Sigmoid colon (tissue), 7 donors: ENCODE results near the gene HDAC9. TPM values are rescaled to one million over a fixed set of nuclear protein-coding genes. Genes with fewer than 3 reads are reported as not detected.

Experiments used
- DNase-seq: peaks from one replicate; pipeline ENCODE4 v3.0.0-alpha.2; 2019
- H3K27ac ChIP-seq, 4 donors: fragments of 200-600 bp; sonication (generic); one replicate each; pipeline ENCODE4 v1.5.1; 2016 to 2019; ENCODE audit warnings: mild to moderate bottlenecking in 1 of 4
- H3K27me3 ChIP-seq, 3 donors: fragments of 200-600 bp; sonication (generic); one replicate each; pipeline ENCODE4 v1.5.1; 2019; ENCODE audit warnings: mild to moderate bottlenecking in 1 of 3
- H3K36me3 ChIP-seq, 4 donors: fragments of 200-600 bp; sonication (generic); one replicate each; pipeline ENCODE4 v1.5.1; 2016 to 2019
- H3K4me1 ChIP-seq, 4 donors: fragments of 200-600 bp; sonication (generic); one replicate each; pipeline ENCODE4 v1.5.1; 2017 to 2019
- H3K4me3 ChIP-seq, 4 donors: fragments of 200-600 bp; sonication (generic); one replicate each; pipeline ENCODE4 v1.5.1; 2017 to 2019; ENCODE audit warnings: mild to moderate bottlenecking in 2 of 4, moderate library complexity in 1 of 4
- H3K9me3 ChIP-seq, 4 donors: fragments of 200-600 bp in 3 of 4; sonication (generic) in 3 of 4; one replicate each; pipeline versions ENCODE4 v1.5.1 to v1.6.1; 2013 to 2019
- EP300 ChIP-seq, 4 donors: sonication (generic); formaldehyde crosslinking; IDR thresholded peaks; one replicate each; pipeline ENCODE4 v1.6.1; 2017; ENCODE audit warnings: antibody characterized with exemption in 4 of 4
- POLR2A ChIP-seq, 2 donors: fragments of 450-650 bp; IDR thresholded peaks; one replicate each; pipeline ENCODE4 v1.6.1; 2016; ENCODE audit warnings: antibody characterized with exemption in 2 of 2, mild to moderate bottlenecking in 2 of 2, moderate library complexity in 2 of 2
- POLR2AphosphoS5 ChIP-seq, 4 donors: sonication (generic); formaldehyde crosslinking; IDR thresholded peaks; one replicate each; pipeline ENCODE4 v1.6.1; 2017; ENCODE audit warnings: antibody characterized with exemption in 4 of 4
- WGBS, 2 donors: extraction: QIAGEN DNeasy Blood & Tissue Kit; methylation state at CpG; one replicate each; pipeline ENCODE4 v1.1.7; 2013; 5-methylcytosine and 5-hydroxymethylcytosine counted together
- intact Hi-C: fragments of 100-400 bp; cut with DNase I; formaldehyde crosslinking; loops from one replicate; pipeline ENCODE4 v1.15.1; 2023
- polyA plus RNA-seq, 3 donors: library from polyadenylated mRNA; stranded (reverse); fragments of 200-250 nt; gene quantifications; one replicate each; pipeline ENCODE4 v1.2.3, GENCODE V29; 2013
- total RNA-seq, 4 donors: library from RNA; depleted of rRNA; stranded (reverse); fragments of >200 nt; gene quantifications; one replicate each; pipeline ENCODE4 v1.1.0, GENCODE V29; 2016
- TF ChIP-seq, protein P1 (sequence below), 4 experiments: fragments of 450-650 bp in 3 of 4; fragments of 200-600 bp in 1 of 4; IDR thresholded peaks; one replicate each; pipeline ENCODE4 v1.5.1; 2016 to 2019; ENCODE audit warnings: antibody characterized with exemption in 4 of 4, mild to moderate bottlenecking in 3 of 4, moderate library complexity in 2 of 4
- donor health status: healthy with polysubstance abuse.
- donor health status: Bipolar disorder and iron deficiency.
- donor health status: healthy.

Gene HDAC9
- total and polyA plus RNA-seq, 7 donors = 2.4 to 38.2 (median 22.2) TPM

- Histone ChIP-seq H3K27ac (no peak overlapping the region), H3K36me3 (no peaks in the 10 kb centered on the region), H3K4me1 (no peaks in the 10 kb centered on the region), H3K4me3 (no peak overlapping the region), H3K27me3 (no peaks in the 10 kb centered on the region), H3K9me3 (no peaks in the 10 kb centered on the region)
- intact Hi-C loops = no loop called here
- no peak for DNase-seq
- TF ChIP-seq POLR2AphosphoS5 (IDR thresholded peaks at IDR 0.05) (no peak), EP300 (IDR thresholded peaks at IDR 0.05) (no peak), POLR2A (IDR thresholded peaks at IDR 0.05) (no peak)
- TF ChIP-seq, protein P1, sequence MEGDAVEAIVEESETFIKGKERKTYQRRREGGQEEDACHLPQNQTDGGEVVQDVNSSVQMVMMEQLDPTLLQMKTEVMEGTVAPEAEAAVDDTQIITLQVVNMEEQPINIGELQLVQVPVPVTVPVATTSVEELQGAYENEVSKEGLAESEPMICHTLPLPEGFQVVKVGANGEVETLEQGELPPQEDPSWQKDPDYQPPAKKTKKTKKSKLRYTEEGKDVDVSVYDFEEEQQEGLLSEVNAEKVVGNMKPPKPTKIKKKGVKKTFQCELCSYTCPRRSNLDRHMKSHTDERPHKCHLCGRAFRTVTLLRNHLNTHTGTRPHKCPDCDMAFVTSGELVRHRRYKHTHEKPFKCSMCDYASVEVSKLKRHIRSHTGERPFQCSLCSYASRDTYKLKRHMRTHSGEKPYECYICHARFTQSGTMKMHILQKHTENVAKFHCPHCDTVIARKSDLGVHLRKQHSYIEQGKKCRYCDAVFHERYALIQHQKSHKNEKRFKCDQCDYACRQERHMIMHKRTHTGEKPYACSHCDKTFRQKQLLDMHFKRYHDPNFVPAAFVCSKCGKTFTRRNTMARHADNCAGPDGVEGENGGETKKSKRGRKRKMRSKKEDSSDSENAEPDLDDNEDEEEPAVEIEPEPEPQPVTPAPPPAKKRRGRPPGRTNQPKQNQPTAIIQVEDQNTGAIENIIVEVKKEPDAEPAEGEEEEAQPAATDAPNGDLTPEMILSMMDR (IDR thresholded peaks at IDR 0.05) = no peak
- 56 to 72% methylated on average over 2 of the region's 2 CpGs for WGBS, 2 donors
These were observed 431.6 kb downstream of the HDAC9 start for GRCh38 chr7:18927134-18927533.

- no peaks in the 10 kb centered on the region for H3K4me1 ChIP-seq
- intact Hi-C loops = no loop called here
- no peak overlapping the region for H3K4me3 ChIP-seq
- H3K27ac ChIP-seq = no peak overlapping the region
- DNase-seq = no peak
- H3K27me3 ChIP-seq = no peaks in the 10 kb centered on the region
- no peak for TF ChIP-seq EP300 (IDR thresholded peaks at IDR 0.05)
- peaks cover 0 to 3% (median 0%) of the 10 kb centered on the region in 4 donors for H3K36me3 ChIP-seq
- no peaks in the 10 kb centered on the region for H3K9me3 ChIP-seq
These were observed 440.7 kb downstream of the HDAC9 start for GRCh38 chr7:18936265-18936664.

GRCh38 chr7:18939771-18940592 is 444.4 kb downstream of the HDAC9 start:
- TF ChIP-seq, protein P1 (IDR thresholded peaks at IDR 0.05) = no peak
- no peak for TF ChIP-seq EP300 (IDR thresholded peaks at IDR 0.05)
- TF ChIP-seq POLR2AphosphoS5 (IDR thresholded peaks at IDR 0.05) = no peak
- no peak for TF ChIP-seq POLR2A (IDR thresholded peaks at IDR 0.05)
- Histone ChIP-seq H3K27me3 (no peaks in the 10 kb centered on the region), H3K4me1 (no peaks in the 10 kb centered on the region), H3K9me3 (no peaks in the 10 kb centered on the region), H3K27ac (no peak overlapping the region), H3K4me3 (no peak overlapping the region), H3K36me3 (peaks cover 0 to 3% (median 0%) of the 10 kb centered on the region in 4 donors)
- intact Hi-C loops = no loop called here
- 52 to 73% methylated on average over 2 of the region's 2 CpGs for WGBS, 2 donors
- DNase-seq = no peak

DNA sequence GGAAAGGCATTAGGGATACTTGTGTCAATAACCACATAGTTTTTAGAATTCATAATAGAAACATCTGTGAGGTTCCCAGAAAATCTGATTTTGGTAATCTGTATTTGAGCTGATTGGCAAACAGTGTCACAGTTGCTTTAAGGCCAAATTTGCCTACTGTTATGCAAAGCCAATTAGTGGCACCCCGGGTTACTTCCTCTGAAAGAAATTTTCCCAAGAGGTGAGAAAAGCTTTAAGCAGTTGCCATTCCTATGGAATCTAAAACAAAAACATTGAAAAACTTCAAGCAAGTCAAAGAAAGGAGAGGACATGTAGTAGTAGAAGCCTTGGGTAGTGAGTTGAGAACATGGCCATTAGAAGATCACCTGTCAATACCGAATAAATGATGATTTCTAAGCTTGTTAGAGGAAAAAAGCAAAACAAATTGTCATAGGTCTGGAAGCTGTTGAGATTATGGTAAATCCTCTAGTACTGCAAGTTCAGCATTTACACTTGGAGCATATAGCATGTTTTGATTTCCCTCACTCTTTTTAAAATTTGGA is 445.1 kb downstream of the HDAC9 start:
- H3K9me3 ChIP-seq = no peaks in the 10 kb centered on the region
- H3K4me3 ChIP-seq = no peak overlapping the region
- H3K36me3 ChIP-seq = peaks cover 0 to 3% (median 0%) of the 10 kb centered on the region in 4 donors
- intact Hi-C loops = no loop called here
- H3K27me3 ChIP-seq = no peaks in the 10 kb centered on the region
- no peaks in the 10 kb centered on the region for H3K4me1 ChIP-seq
- DNase-seq = no peak
- H3K27ac ChIP-seq = no peak overlapping the region
- no peak for TF ChIP-seq POLR2AphosphoS5 (IDR thresholded peaks at IDR 0.05)
- no peak for TF ChIP-seq EP300 (IDR thresholded peaks at IDR 0.05)
- TF ChIP-seq, protein P1 (IDR thresholded peaks at IDR 0.05) = no peak
- TF ChIP-seq POLR2A (IDR thresholded peaks at IDR 0.05) = no peak
- 23 to 44% methylated on average over 2 of the region's 2 CpGs for WGBS, 2 donors

GRCh38 chr7:18941207-18941606 is 445.7 kb downstream of the HDAC9 start:
- 21 to 47% methylated on average over 2 of the region's 2 CpGs for WGBS, 2 donors
- no peak for DNase-seq
- intact Hi-C loops = no loop called here
- Histone ChIP-seq H3K36me3 (no peaks in the 10 kb centered on the region), H3K9me3 (no peaks in the 10 kb centered on the region), H3K4me3 (no peak overlapping the region), H3K4me1 (no peaks in the 10 kb centered on the region), H3K27me3 (no peaks in the 10 kb centered on the region), H3K27ac (no peak overlapping the region)
- TF ChIP-seq POLR2A (IDR thresholded peaks at IDR 0.05) (no peak), POLR2AphosphoS5 (IDR thresholded peaks at IDR 0.05) (no peak), EP300 (IDR thresholded peaks at IDR 0.05) (no peak)
- TF ChIP-seq, protein P1 (IDR thresholded peaks at IDR 0.05) = no peak
